HepG2 (cell line): ENCODE data around the gene GLYR1. TPM values are rescaled to one million over a fixed set of nuclear protein-coding genes. Genes with fewer than 3 reads are reported as not detected.
A peak's percentile ranks its signal among the peaks of the same experiment; 100 is the strongest.

Experiments used
- BORCS8-MEF2B ChIP-seq: sonication (generic); formaldehyde crosslinking; IDR thresholded peaks from 2 replicates; pipeline ENCODE4 v1.8.0; 2022; ENCODE audit warnings: mild to moderate bottlenecking, missing genetic modification reagents
- FOXC1 ChIP-seq: sonication (generic); formaldehyde crosslinking; IDR thresholded peaks from 2 replicates; pipeline ENCODE4 v1.8.0; 2022; ENCODE audit warnings: mild to moderate bottlenecking, missing genetic modification reagents, borderline replicate concordance
- KLF13 ChIP-seq: sonication (generic); formaldehyde crosslinking; IDR thresholded peaks from 2 replicates; pipeline ENCODE4 v1.4.0; 2020; ENCODE audit warnings: mild to moderate bottlenecking, missing genetic modification reagents
- MIXL1 ChIP-seq: IDR thresholded peaks from 2 replicates; pipeline ENCODE4 v1.6.1; 2016
- PCBP2 ChIP-seq: fragments of 200-400 bp; formaldehyde crosslinking; optimal IDR thresholded peaks from 2 replicates; pipeline ENCODE3; 2018; ENCODE audit warnings: low read length, low read depth; ENCODE audit not compliant: poor library complexity, severe bottlenecking
- RCOR2 ChIP-seq: IDR thresholded peaks from 2 replicates; pipeline ENCODE4 v1.6.1; 2016; ENCODE audit warnings: missing biosample characterization, missing genetic modification reagents
- TBP ChIP-seq: sonication (generic); formaldehyde crosslinking; IDR thresholded peaks from 2 replicates; pipeline ENCODE4 v1.5.0; 2020; ENCODE audit warnings: missing genetic modification reagents
- U2AF2 ChIP-seq: fragments of 200-400 bp; formaldehyde crosslinking; IDR thresholded peaks from 2 replicates; pipeline ENCODE4 v1.6.1; 2017; ENCODE audit warnings: low read depth, mild to moderate bottlenecking, low read length
- ZFP1 ChIP-seq: IDR thresholded peaks from 2 replicates; pipeline ENCODE4 v1.6.1; 2016
- ZKSCAN5 ChIP-seq: sonication (generic); formaldehyde crosslinking; IDR thresholded peaks from 2 replicates; pipeline ENCODE4 v1.5.1; 2020; ENCODE audit warnings: mild to moderate bottlenecking, missing genetic modification reagents
- ZNF260 ChIP-seq: sonication (generic); formaldehyde crosslinking; IDR thresholded peaks from 2 replicates; pipeline ENCODE4 v1.4.0; 2020; ENCODE audit warnings: missing genetic modification reagents, low read depth, mild to moderate bottlenecking, borderline replicate concordance
- ZNF724P ChIP-seq: sonication (generic); formaldehyde crosslinking; IDR thresholded peaks from 2 replicates; pipeline ENCODE4 v1.8.0; 2022; ENCODE audit warnings: missing genetic modification reagents, borderline replicate concordance
- ZNF768 ChIP-seq: sonication (generic); formaldehyde crosslinking; IDR thresholded peaks from 2 replicates; pipeline ENCODE4 v1.4.0; 2020; ENCODE audit warnings: missing genetic modification reagents
- ZSCAN12 ChIP-seq: sonication (generic); formaldehyde crosslinking; IDR thresholded peaks from 2 replicates; pipeline ENCODE4 v1.9.0; 2021; ENCODE audit warnings: mild to moderate bottlenecking, missing genetic modification reagents
- polyA plus RNA-seq, 8 experiments: library from polyadenylated mRNA; depleted of rRNA in 3 of 8; stranded (reverse) in 7 of 8; unstranded in 1 of 8; fragments of >200 nt; fragmentation: Illumina TruSeq in 4 of 8; extraction: Trizol in 4 of 8; gene quantifications; 2 replicates each; pipeline versions ENCODE4 v1.2.1 to v1.2.3, GENCODE V29; 2011 to 2016; ENCODE audit warnings: low read depth in 4 of 8, missing spikeins in 1 of 8, mixed read lengths in 1 of 8; ENCODE audit not compliant: insufficient read depth in 1 of 8
- total RNA-seq, 5 experiments: library from RNA; depleted of rRNA; stranded (reverse); fragments of >200 nt; fragmentation: Illumina TruSeq; extraction: Trizol; gene quantifications; 2 replicates each; pipeline ENCODE4 v1.2.3, GENCODE V29; 2016; ENCODE audit warnings: low read depth in 1 of 5
- TF ChIP-seq, protein P1 (sequence below): sonication (generic); formaldehyde crosslinking; conservative IDR thresholded peaks from 2 replicates; pipeline ENCODE4 v1.4.0; 2020; ENCODE audit warnings: missing genetic modification reagents
- TF ChIP-seq, protein P2 (sequence below): IDR thresholded peaks from 2 replicates; pipeline ENCODE4 v1.6.1; 2016; ENCODE audit warnings: low read depth, missing genetic modification reagents, missing compliant biosample characterization
- TF ChIP-seq, protein P3 (sequence below): sonication (generic); formaldehyde crosslinking; IDR thresholded peaks from 2 replicates; pipeline ENCODE4 v1.5.0; 2020; ENCODE audit warnings: missing genetic modification reagents
- TF ChIP-seq, protein P4 (sequence below), 2 experiments: fragments of 450-650 bp in 1 of 2; sonication (generic) in 1 of 2; formaldehyde crosslinking; IDR thresholded peaks; 2 replicates each; pipeline versions ENCODE4 v1.5.0 to v1.8.0; 2020 to 2022; ENCODE audit warnings: mild to moderate bottlenecking in 1 of 2, missing genetic modification reagents in 1 of 2

GLYR1 gene
- total and polyA plus RNA-seq, 2 of the 13 experiments (the other 11 are each of a cell fraction or from before 2014, with no cell fraction given), result 28.3 to 48.7 TPM

DNA sequence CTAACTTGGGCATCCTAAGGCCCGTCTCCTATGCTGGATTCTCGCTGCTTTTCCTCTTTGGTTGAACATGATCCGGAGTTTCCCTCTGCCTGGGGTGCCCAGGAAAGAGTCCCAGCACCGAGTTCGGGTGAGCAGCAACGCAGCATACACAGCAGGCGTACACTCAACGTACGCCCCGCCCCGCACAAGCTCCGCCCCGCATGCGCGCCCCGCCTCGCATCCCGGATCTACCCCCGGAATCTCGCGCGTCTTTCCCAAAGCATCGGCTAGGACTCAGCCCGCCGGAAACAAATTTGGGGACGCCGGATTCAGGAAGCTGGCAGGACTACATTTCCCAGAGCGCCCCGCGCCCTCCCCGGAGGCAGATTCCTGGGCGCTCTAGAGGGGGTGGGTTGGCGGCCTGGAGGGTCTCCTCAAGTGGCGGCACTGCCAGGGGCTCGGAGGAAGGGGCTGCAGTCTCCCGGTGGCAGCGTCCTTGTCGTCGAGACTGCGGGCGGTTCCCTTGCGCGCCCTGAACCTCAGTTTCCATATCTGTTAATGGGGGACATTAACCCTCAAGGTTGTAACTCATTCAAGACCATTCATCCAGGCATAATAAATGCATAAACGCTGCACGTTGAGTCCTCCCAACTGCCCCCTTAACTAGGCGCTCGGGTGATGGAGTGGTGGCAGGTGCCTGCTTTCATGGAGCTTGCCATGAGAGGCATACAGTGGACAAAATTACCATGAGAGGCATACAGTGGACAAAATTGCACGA is 78.4 kb downstream of the GLYR1 start (continued):
- TF ChIP-seq, protein P1, sequence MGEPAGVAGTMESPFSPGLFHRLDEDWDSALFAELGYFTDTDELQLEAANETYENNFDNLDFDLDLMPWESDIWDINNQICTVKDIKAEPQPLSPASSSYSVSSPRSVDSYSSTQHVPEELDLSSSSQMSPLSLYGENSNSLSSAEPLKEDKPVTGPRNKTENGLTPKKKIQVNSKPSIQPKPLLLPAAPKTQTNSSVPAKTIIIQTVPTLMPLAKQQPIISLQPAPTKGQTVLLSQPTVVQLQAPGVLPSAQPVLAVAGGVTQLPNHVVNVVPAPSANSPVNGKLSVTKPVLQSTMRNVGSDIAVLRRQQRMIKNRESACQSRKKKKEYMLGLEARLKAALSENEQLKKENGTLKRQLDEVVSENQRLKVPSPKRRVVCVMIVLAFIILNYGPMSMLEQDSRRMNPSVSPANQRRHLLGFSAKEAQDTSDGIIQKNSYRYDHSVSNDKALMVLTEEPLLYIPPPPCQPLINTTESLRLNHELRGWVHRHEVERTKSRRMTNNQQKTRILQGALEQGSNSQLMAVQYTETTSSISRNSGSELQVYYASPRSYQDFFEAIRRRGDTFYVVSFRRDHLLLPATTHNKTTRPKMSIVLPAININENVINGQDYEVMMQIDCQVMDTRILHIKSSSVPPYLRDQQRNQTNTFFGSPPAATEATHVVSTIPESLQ (CRISPR knock-in tag), result no peak
- TF ChIP-seq U2AF2 (no peak), ZNF260 (CRISPR knock-in tag) (no peak), BORCS8-MEF2B (CRISPR knock-in tag) (no peak), TBP (no peak), FOXC1 (CRISPR knock-in tag) (no peak), PCBP2 (no peak), KLF13 (CRISPR knock-in tag) (no peak), ZFP1 (CRISPR knock-in tag) (no peak), MIXL1 (CRISPR knock-in tag) (no peak), RCOR2 (CRISPR knock-in tag) (peak; percentile 23; the same call in 1 of the 2 replicates), ZNF768 (CRISPR knock-in tag) (no peak), ZKSCAN5 (CRISPR knock-in tag) (no peak), ZSCAN12 (no peak), ZNF724P (no peak; the same call in 1 of the 2 replicates)
- TF ChIP-seq, protein P2, sequence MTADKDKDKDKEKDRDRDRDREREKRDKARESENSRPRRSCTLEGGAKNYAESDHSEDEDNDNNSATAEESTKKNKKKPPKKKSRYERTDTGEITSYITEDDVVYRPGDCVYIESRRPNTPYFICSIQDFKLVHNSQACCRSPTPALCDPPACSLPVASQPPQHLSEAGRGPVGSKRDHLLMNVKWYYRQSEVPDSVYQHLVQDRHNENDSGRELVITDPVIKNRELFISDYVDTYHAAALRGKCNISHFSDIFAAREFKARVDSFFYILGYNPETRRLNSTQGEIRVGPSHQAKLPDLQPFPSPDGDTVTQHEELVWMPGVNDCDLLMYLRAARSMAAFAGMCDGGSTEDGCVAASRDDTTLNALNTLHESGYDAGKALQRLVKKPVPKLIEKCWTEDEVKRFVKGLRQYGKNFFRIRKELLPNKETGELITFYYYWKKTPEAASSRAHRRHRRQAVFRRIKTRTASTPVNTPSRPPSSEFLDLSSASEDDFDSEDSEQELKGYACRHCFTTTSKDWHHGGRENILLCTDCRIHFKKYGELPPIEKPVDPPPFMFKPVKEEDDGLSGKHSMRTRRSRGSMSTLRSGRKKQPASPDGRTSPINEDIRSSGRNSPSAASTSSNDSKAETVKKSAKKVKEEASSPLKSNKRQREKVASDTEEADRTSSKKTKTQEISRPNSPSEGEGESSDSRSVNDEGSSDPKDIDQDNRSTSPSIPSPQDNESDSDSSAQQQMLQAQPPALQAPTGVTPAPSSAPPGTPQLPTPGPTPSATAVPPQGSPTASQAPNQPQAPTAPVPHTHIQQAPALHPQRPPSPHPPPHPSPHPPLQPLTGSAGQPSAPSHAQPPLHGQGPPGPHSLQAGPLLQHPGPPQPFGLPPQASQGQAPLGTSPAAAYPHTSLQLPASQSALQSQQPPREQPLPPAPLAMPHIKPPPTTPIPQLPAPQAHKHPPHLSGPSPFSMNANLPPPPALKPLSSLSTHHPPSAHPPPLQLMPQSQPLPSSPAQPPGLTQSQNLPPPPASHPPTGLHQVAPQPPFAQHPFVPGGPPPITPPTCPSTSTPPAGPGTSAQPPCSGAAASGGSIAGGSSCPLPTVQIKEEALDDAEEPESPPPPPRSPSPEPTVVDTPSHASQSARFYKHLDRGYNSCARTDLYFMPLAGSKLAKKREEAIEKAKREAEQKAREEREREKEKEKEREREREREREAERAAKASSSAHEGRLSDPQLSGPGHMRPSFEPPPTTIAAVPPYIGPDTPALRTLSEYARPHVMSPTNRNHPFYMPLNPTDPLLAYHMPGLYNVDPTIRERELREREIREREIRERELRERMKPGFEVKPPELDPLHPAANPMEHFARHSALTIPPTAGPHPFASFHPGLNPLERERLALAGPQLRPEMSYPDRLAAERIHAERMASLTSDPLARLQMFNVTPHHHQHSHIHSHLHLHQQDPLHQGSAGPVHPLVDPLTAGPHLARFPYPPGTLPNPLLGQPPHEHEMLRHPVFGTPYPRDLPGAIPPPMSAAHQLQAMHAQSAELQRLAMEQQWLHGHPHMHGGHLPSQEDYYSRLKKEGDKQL, result 0 out of 2 replicates have a peak, but pooled peaks have one; percentile 18
- TF ChIP-seq, protein P3, sequence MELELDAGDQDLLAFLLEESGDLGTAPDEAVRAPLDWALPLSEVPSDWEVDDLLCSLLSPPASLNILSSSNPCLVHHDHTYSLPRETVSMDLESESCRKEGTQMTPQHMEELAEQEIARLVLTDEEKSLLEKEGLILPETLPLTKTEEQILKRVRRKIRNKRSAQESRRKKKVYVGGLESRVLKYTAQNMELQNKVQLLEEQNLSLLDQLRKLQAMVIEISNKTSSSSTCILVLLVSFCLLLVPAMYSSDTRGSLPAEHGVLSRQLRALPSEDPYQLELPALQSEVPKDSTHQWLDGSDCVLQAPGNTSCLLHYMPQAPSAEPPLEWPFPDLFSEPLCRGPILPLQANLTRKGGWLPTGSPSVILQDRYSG (CRISPR knock-in tag), result peak; percentile 64; the same call in 1 of the 2 replicates
- TF ChIP-seq, protein P4, sequence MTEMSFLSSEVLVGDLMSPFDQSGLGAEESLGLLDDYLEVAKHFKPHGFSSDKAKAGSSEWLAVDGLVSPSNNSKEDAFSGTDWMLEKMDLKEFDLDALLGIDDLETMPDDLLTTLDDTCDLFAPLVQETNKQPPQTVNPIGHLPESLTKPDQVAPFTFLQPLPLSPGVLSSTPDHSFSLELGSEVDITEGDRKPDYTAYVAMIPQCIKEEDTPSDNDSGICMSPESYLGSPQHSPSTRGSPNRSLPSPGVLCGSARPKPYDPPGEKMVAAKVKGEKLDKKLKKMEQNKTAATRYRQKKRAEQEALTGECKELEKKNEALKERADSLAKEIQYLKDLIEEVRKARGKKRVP (CRISPR knock-in tag; IDR thresholded peaks at IDR 0.05), result peak in 1 of 2 experiments; percentile 18; a peak in 1 of 4 replicates
